GM19397 (cell line): ENCODE results near the gene DQX1.
"Not testable (repeated sequence)": the region's sequence is repeated elsewhere in the genome, so short reads cannot be mapped to it uniquely, and the experiment has no call there.

ENCODE experiments used
- ATAC-seq: cut with Tn5 transposase; IDR thresholded peaks from one replicate; pipeline ENCODE4 v1.9.1; 2021; ENCODE audit warnings: mild to moderate bottlenecking, moderate library complexity; ENCODE audit not compliant: unreplicated experiment

The DQX1 gene

GRCh38 chr2:74525717-74526648 is at the start of gene DQX1:
Gene DQX1, minus strand, starts transcription at chr2:74526231. Its CDS starts 502 bp downstream, at chr2:74525729.
- ATAC-seq: no peak

- no peak for ATAC-seq
Observed at GRCh38 chr2:74575320-74575719, 49.3 kb upstream of the DQX1 start.

- ATAC-seq: peak; percentile 41
Observed at GRCh38 chr2:74573747-74574562, 47.9 kb upstream of the DQX1 start.

- no peak for ATAC-seq
Observed at GRCh38 chr2:74572178-74572925, 46.3 kb upstream of the DQX1 start.

- ATAC-seq: peak; percentile 74
Observed at GRCh38 chr2:74571058-74571457, 45.0 kb upstream of the DQX1 start.

GRCh38 chr2:74569686-74570085 is 43.7 kb upstream of the DQX1 start:
- no peak for ATAC-seq

- ATAC-seq: no peak
Observed at GRCh38 chr2:74567881-74568280, 41.9 kb upstream of the DQX1 start.

GRCh38 chr2:74566754-74567085 is 40.7 kb upstream of the DQX1 start:
- no peak for ATAC-seq

GRCh38 chr2:74566076-74566753 is 40.2 kb upstream of the DQX1 start:
- no peak for ATAC-seq

GRCh38 chr2:74564222-74564621 is 38.2 kb upstream of the DQX1 start:
- ATAC-seq: no peak

GRCh38 chr2:74562126-74562775 is 36.2 kb upstream of the DQX1 start:
- ATAC-seq: no peak

- not testable (repeated sequence) for ATAC-seq
Observed at GRCh38 chr2:74561022-74561421, 35.0 kb upstream of the DQX1 start.

GRCh38 chr2:74560591-74560990 is 34.6 kb upstream of the DQX1 start:
- no peak for ATAC-seq

GRCh38 chr2:74559912-74560311 is 33.9 kb upstream of the DQX1 start:
- no peak for ATAC-seq

- ATAC-seq: no peak
Observed at GRCh38 chr2:74558284-74559230, 32.5 kb upstream of the DQX1 start.

- ATAC-seq: no peak
Observed at GRCh38 chr2:74556831-74557370, 30.9 kb upstream of the DQX1 start.

- no peak for ATAC-seq
Observed at GRCh38 chr2:74556159-74556558, 30.1 kb upstream of the DQX1 start.

- ATAC-seq: no peak
Observed at GRCh38 chr2:74555610-74556103, 29.6 kb upstream of the DQX1 start.
